Endothelial cell (in vitro differentiated cells): ENCODE results near the gene FOSB. TPM values are rescaled to one million over a fixed set of nuclear protein-coding genes. Genes with fewer than 3 reads are reported as not detected.

Source experiments
- DNase-seq: peaks from one replicate; pipeline ENCODE4 v3.0.0; 2021; ENCODE audit warnings: low spot score
- H3K27ac Mint-ChIP-seq: one replicate; pipeline ENCODE4 v1.8.0; 2021; ENCODE audit warnings: mixed read lengths, inconsistent platforms; ENCODE audit not compliant: unreplicated experiment
- H3K27me3 Mint-ChIP-seq: one replicate; pipeline ENCODE4 v1.8.0; 2021; ENCODE audit warnings: mild to moderate bottlenecking, moderate library complexity, mixed read lengths, inconsistent platforms; ENCODE audit not compliant: unreplicated experiment
- H3K36me3 Mint-ChIP-seq: one replicate; pipeline ENCODE4 v1.8.0; 2021; ENCODE audit warnings: mild to moderate bottlenecking, low read depth, mixed read lengths, inconsistent platforms; ENCODE audit not compliant: unreplicated experiment
- H3K4me1 Mint-ChIP-seq: one replicate; pipeline ENCODE4 v1.8.0; 2021; ENCODE audit warnings: mild to moderate bottlenecking, mixed read lengths, inconsistent platforms; ENCODE audit not compliant: unreplicated experiment
- H3K4me3 Mint-ChIP-seq: one replicate; pipeline ENCODE4 v1.8.0; 2021; ENCODE audit warnings: mild to moderate bottlenecking, mixed read lengths, inconsistent platforms; ENCODE audit not compliant: unreplicated experiment
- H3K9me3 Mint-ChIP-seq: one replicate; pipeline ENCODE4 v1.8.0; 2021; ENCODE audit warnings: mixed read lengths, inconsistent platforms; ENCODE audit not compliant: unreplicated experiment
- CTCF ChIP-seq: fragments of 200-600 bp; sonication (generic); IDR thresholded peaks from one replicate; pipeline ENCODE4 v1.5.0; 2021; ENCODE audit warnings: antibody characterized with exemption; ENCODE audit not compliant: unreplicated experiment
- total RNA-seq: library from RNA; stranded (reverse); fragmentation: NEBNext Ultra II Directional; extraction: Animal tissue kit (Norgen Biotek cat#: 25700); gene quantifications from one replicate; pipeline ENCODE4 v1.2.1, GENCODE V29; 2021; ENCODE audit not compliant: unreplicated experiment

The FOSB gene
- total RNA-seq, 1 donor from 2014 or later = 64.2 TPM

- Mint-ChIP-seq H3K27me3 (peaks cover 7% of the 10 kb centered on the region), H3K27ac (peak overlapping the region; percentile 61), H3K36me3 (no peaks in the 10 kb centered on the region), H3K4me3 (no peak overlapping the region), H3K4me1 (peaks cover 3% of the 10 kb centered on the region), H3K9me3 (no peaks in the 10 kb centered on the region)
- TF ChIP-seq CTCF = no peak
- DNase-seq = no peak
These were observed 20.9 kb downstream of the FOSB start for GRCh38 chr19:45488708-45489107.

DNA sequence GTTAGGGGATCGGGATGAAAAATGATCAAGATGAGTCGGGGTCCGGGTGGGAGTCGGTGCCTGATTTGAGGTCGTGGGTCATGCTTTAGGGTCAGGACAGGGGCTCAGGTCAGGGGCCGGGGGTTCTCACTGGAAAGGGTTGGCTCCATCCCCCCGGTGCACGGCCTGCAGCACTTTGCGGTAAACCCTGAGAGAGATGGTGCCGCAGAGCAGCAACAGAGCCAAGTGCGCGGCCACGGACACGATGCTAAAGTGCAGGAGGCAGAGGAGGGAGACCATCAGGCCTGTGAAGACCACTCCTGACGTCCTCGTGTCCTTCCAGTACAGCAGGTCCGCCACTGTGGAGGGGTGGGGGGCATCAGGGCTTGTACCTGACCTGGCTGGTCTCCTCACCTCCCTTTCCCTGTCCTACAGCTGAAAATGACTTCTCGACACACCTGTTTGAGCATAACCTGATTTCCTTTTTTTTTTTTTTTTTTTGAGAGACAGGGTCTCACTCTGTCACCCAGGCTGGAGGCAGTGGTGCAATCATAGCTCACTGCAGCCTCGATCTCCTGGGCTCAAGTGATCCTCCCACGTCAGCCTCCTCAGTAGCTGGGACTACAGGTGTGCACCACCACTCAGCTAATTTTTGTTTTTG, 21.5 kb downstream of the FOSB start:
- H3K27me3 Mint-ChIP-seq = peaks cover 7% of the 10 kb centered on the region
- no peak overlapping the region for H3K4me3 Mint-ChIP-seq
- H3K27ac Mint-ChIP-seq = peak overlapping the region; percentile 61
- no peak for TF ChIP-seq CTCF
- no peaks in the 10 kb centered on the region for H3K36me3 Mint-ChIP-seq
- DNase-seq = no peak
- H3K9me3 Mint-ChIP-seq = no peaks in the 10 kb centered on the region
- H3K4me1 Mint-ChIP-seq = peaks cover 1% of the 10 kb centered on the region

GRCh38 chr19:45492137-45492626, 24.4 kb downstream of the FOSB start:
- Mint-ChIP-seq H3K4me1 (peaks cover 9% of the 10 kb centered on the region), H3K4me3 (peak overlapping the region; percentile 71), H3K36me3 (peaks cover 10% of the 10 kb centered on the region), H3K27ac (peak overlapping the region; percentile 22), H3K9me3 (no peaks in the 10 kb centered on the region), H3K27me3 (peaks cover 14% of the 10 kb centered on the region)
- DNase-seq = no peak
- TF ChIP-seq CTCF = no peak

DNA sequence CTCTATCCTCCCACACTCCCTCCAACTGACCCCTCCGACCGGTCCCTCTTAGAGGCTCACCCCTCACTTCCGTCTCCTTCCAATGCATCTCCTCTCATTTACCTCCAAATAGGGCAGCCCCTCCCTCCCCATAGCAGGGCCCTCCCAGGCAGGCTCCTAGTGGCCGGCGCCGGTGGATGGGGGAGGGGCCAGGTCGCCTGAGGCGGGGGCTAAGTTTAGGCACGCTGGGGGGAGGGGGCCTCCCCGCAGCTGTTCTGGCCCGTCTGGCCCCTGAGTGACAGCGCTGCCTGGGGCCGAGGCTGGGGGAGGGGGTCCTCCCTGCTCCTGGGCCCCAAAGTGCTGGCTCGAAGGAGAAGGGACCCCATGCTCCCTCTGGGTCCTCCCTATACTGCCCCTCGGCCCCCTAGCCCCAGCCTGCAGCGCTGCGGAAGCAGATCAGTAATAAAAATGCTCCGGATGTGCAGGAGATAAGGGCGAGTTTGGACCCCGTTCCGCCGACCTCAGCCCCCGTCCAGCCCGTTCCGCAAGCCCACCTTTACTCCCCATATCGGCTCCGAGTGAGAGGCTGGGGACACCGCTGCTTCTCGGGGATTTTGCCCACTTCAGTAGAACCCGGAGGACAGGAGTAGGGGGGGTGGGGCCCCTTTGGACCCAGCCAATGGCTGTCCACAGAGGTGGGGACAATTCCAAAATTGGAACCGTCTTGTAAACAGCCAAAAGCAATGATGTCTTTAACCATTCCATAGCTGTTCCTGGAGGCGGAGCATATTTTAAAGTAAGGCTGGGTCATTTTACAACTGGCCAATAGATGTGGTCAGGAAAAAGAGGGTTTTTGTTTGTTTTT, 25.1 kb downstream of the FOSB start:
- peak overlapping the region; percentile 90 for H3K4me3 Mint-ChIP-seq
- H3K9me3 Mint-ChIP-seq = no peaks in the 10 kb centered on the region

More for the DNA sequence above, 25.1 kb downstream of the FOSB start:
- peak; percentile 47 for DNase-seq
- peaks cover 17% of the 10 kb centered on the region for H3K27me3 Mint-ChIP-seq
- peaks cover 13% of the 10 kb centered on the region for H3K4me1 Mint-ChIP-seq
- TF ChIP-seq CTCF = no peak
- H3K36me3 Mint-ChIP-seq = peaks cover 10% of the 10 kb centered on the region
- H3K27ac Mint-ChIP-seq = peak overlapping the region; percentile 66
